Uterus (tissue), 4 donors: ENCODE measurements around the gene FAM3C. TPM values are rescaled to one million over a fixed set of nuclear protein-coding genes. Genes with fewer than 3 reads are reported as not detected.
"Not testable (repeated sequence)": the region's sequence is repeated elsewhere in the genome, so short reads cannot be mapped to it uniquely, and the experiment has no call there.

Source experiments
- DNase-seq, 2 donors: peaks; one replicate each; pipeline ENCODE4 v3.0.0-alpha.2; 2019 to 2020
- H3K27ac ChIP-seq, 2 donors: fragments of 200-600 bp; sonication (generic); 1 replicate in 1 of 2; 2 replicates in 1 of 2; pipeline ENCODE4 v1.5.1; 2016 to 2018
- H3K27me3 ChIP-seq, 2 donors: fragments of 200-600 bp; sonication (generic); one replicate each; pipeline ENCODE4 v1.5.1; 2018 to 2019; ENCODE audit warnings: control low read depth in 1 of 2
- H3K36me3 ChIP-seq, 2 donors: fragments of 200-600 bp; sonication (generic); one replicate each; pipeline ENCODE4 v1.5.1; 2019; ENCODE audit warnings: control low read depth in 1 of 2
- H3K4me1 ChIP-seq, 2 donors: fragments of 200-600 bp; sonication (generic); one replicate each; pipeline ENCODE4 v1.5.1; 2018 to 2019; ENCODE audit warnings: control low read depth in 1 of 2
- H3K4me3 ChIP-seq, 2 donors: fragments of 200-600 bp; sonication (generic); 1 replicate in 1 of 2; 2 replicates in 1 of 2; pipeline ENCODE4 v1.5.1; 2018 to 2019; ENCODE audit warnings: mild to moderate bottlenecking in 1 of 2
- H3K9me3 ChIP-seq, 2 donors: fragments of 200-600 bp; sonication (generic); one replicate each; pipeline ENCODE4 v1.5.1; 2019; ENCODE audit warnings: control low read depth in 1 of 2
- POLR2A ChIP-seq, 2 donors: fragments of 450-650 bp; IDR thresholded peaks; one replicate each; pipeline ENCODE4 v1.6.1; 2016; ENCODE audit warnings: antibody characterized with exemption in 2 of 2, mild to moderate bottlenecking in 1 of 2, moderate library complexity in 1 of 2
- intact Hi-C: fragments of 100-400 bp; cut with DNase I; formaldehyde crosslinking; loops from one replicate; pipeline ENCODE4 v1.15.1; 2023; ENCODE audit warnings: low total_unique reads
- total RNA-seq, 4 donors: library from RNA; depleted of rRNA in 3 of 4; stranded (reverse); fragments of >200 nt in 3 of 4; gene quantifications; one replicate each; pipeline versions ENCODE4 v1.1.0 to v1.2.4, GENCODE V29; 2014 to 2023
- TF ChIP-seq, protein P1 (sequence below), 4 experiments: fragments of 200-600 bp in 2 of 4; fragments of 450-650 bp in 2 of 4; sonication (generic) in 2 of 4; IDR thresholded peaks; one replicate each; pipeline ENCODE4 v1.5.1; 2016 to 2019; ENCODE audit warnings: antibody characterized with exemption in 4 of 4, mild to moderate bottlenecking in 2 of 4, moderate library complexity in 1 of 4
- donor health status: DM: yes; HTN: yes; CAD: no.

FAM3C gene, protein sequence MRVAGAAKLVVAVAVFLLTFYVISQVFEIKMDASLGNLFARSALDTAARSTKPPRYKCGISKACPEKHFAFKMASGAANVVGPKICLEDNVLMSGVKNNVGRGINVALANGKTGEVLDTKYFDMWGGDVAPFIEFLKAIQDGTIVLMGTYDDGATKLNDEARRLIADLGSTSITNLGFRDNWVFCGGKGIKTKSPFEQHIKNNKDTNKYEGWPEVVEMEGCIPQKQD
- 100 to 1,000 TPM in 1 of 4 donors, 10 to 100 TPM in 3; 36.1 to 104 (median 65.8) TPM for total RNA-seq

DNA sequence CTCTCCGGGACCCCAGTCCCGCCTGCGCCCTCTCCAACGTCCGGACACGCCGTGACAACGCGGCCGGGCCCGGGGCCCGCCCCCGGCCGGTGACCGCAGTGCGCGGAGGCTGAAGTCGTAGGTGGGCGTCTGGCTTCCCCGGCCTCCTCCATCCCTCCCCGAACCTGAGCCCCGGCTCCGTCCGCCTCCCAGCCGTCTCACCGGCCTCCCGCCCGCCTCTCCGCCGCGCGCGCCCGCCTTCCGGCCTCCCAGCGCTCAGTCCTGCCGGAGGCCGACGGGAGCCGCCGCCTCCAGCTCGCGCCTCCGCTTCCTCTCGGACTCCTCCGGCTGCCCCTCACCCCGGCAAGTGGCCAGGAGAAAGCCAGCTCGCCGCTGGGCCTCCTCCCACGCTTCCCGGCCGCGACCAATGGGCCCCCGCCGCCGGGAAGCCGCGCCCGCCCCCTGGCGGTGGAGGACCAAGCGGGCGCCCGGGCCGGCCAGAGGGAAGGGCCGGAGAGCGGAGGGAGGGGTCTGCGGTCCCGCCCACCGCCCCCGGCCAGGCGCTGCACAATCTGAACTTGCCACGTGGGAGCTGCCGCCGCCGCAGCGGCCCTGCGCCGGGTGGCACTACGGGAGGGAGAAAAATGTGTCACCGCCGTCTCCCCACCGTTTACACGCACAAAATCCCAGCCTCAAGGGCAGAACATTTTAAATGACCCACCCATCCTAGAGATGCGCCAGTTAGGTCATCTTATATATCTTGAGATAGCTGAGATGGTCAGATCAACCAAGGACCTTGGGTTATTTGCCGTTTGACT is at the start of gene FAM3C:
Gene FAM3C, minus strand, starts transcription at position 348 of the 797 bp plus-strand sequence. CDS start 13,339 bp downstream, outside the sequence.
- intact Hi-C loops: no loop called here
- TF ChIP-seq, protein P1, sequence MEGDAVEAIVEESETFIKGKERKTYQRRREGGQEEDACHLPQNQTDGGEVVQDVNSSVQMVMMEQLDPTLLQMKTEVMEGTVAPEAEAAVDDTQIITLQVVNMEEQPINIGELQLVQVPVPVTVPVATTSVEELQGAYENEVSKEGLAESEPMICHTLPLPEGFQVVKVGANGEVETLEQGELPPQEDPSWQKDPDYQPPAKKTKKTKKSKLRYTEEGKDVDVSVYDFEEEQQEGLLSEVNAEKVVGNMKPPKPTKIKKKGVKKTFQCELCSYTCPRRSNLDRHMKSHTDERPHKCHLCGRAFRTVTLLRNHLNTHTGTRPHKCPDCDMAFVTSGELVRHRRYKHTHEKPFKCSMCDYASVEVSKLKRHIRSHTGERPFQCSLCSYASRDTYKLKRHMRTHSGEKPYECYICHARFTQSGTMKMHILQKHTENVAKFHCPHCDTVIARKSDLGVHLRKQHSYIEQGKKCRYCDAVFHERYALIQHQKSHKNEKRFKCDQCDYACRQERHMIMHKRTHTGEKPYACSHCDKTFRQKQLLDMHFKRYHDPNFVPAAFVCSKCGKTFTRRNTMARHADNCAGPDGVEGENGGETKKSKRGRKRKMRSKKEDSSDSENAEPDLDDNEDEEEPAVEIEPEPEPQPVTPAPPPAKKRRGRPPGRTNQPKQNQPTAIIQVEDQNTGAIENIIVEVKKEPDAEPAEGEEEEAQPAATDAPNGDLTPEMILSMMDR (IDR thresholded peaks at IDR 0.05): peak; percentile 82 to 99 (median 97)
- TF ChIP-seq POLR2A (IDR thresholded peaks at IDR 0.05): peak; percentile 55 to 93
- Histone ChIP-seq H3K9me3 (no peaks in the 10 kb centered on the region), H3K27ac (peak within 1 kb of the TSS; percentile 87 to 92), H3K4me3 (peak within 1 kb of the TSS; percentile 52 to 78), H3K27me3 (no peaks in the 10 kb centered on the region), H3K4me1 (no peaks in the 10 kb centered on the region), H3K36me3 (no peaks in the 10 kb centered on the region)
- peak; percentile 87 to 92 for DNase-seq

DNA sequence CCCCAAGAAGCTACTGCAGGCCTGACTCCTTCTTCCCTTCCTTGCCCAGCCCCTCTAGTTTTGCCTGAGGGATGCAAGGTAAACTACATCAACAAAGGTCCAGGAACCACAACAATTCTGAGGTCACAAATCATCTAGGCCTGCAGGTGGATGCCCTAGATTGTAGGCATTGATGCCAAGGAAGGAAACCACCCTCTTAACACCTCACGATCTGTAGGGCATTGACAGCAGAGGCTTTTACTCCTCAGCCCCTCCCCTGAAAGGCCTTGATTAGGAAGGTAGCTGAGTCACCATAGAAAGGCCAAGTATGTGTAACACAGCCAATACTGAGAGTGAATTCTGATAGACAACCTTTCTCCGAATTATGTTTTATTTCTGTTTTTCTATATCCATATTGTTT is 46.7 kb upstream of the FAM3C start:
- TF ChIP-seq, protein P1 (IDR thresholded peaks at IDR 0.05): no peak
- no peak for TF ChIP-seq POLR2A (IDR thresholded peaks at IDR 0.05)
- no peak overlapping the region for H3K27ac ChIP-seq
- intact Hi-C loops: no loop called here
- no peak for DNase-seq
- no peaks in the 10 kb centered on the region for H3K36me3 ChIP-seq
- no peak overlapping the region for H3K4me3 ChIP-seq
- no peaks in the 10 kb centered on the region for H3K9me3 ChIP-seq
- peaks cover 0 to 7% of the 10 kb centered on the region in 2 donors for H3K4me1 ChIP-seq
- H3K27me3 ChIP-seq: no peaks in the 10 kb centered on the region

DNA sequence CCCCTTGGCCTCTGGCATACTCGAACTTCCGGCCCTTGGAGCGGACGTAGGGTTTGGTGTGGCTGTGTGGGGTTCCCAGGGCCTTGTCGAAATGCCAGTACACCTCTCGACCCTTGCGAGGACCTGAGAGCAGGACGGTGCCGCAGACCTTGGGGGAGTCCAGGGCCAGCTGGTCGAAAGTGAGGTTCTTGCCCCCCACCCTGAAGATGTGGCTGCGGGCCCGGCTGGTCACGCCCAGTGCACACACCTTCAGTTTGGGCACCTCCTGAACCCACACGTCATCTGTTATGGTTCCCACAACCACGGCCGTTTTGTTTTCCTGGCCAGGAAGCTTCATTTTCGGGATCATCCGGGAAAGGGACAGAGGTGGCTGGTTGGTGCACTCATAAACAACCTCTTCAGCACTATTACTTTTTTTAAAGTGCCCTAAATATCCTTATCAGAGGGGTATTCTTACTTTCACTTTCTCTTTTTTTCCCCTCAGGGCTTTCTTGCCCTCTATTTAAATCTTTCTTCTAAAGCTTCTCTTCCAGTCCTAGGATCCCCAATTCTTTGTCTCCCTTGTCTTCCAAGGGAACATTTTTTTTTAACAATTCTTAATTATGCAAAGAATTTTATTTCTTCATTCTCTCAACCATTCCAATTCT is 44.9 kb upstream of the FAM3C start:
- H3K4me1 ChIP-seq: no peaks in the 10 kb centered on the region
- no peak for TF ChIP-seq POLR2A (IDR thresholded peaks at IDR 0.05)
- TF ChIP-seq, protein P1 (IDR thresholded peaks at IDR 0.05): no peak
- intact Hi-C loops: no loop called here
- no peak for DNase-seq
- peak overlapping the region in 1 of 2 donors; percentile 34 for H3K27ac ChIP-seq
- no peaks in the 10 kb centered on the region for H3K27me3 ChIP-seq
- no peaks in the 10 kb centered on the region for H3K36me3 ChIP-seq
- H3K9me3 ChIP-seq: no peaks in the 10 kb centered on the region
- no peak overlapping the region for H3K4me3 ChIP-seq

DNA sequence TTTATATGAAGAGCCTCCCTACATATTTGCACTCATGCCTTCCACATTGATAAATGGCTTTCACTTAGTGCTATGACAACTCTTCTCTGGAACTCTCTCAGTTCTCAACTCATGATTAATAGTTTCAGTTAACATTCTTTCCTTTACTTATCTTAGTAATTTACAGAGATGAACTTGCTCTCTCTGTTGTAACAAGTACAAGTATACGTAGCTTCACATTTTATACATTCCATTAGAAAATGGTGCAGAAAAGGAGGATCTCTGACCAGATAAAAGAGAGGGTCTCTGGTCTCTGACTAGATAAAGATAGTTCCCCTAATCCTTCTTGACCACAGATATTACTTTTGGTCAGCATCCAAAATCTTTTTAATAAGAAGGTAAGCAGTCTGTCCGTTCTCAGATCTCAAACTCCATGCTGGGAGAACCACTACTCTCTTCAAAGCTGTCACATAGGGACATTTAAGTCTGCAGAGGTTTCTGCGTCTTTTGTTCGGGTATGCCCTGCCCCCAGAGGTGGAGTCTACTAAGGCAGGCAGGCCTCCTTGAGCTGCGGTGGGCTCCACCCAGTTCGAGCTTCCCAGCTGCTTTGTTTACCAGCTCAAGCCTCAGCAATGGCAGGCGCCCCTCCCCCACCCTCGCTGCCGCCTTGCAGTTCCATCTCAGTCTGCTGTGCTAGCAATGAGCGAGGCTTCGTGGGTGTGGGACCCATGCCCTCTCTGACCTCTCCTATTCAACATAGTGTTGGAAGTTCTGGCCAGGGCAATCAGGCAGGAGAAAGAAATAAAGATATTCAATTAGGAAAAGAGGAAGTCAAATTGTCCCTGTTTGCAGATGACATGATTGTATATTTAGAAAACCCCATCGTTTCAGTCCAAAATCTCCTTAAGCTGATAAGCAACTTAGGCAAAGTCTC is 42.2 kb upstream of the FAM3C start:
- peak overlapping the region; percentile 60 to 78 for H3K27ac ChIP-seq
- H3K27me3 ChIP-seq, intact Hi-C loops, H3K36me3 ChIP-seq, H3K4me1 ChIP-seq, H3K9me3 ChIP-seq: not testable (repeated sequence)
- TF ChIP-seq, protein P1 (IDR thresholded peaks at IDR 0.05): peak in 1 of 4 experiments; percentile 14
- peak; percentile 64 to 73 for DNase-seq
- peak overlapping the region; percentile 6 to 8 for H3K4me3 ChIP-seq
